GM12875 (cell line): ENCODE data around the gene TDRKH.
"Not testable (repeated sequence)": the region's sequence is repeated elsewhere in the genome, so short reads cannot be mapped to it uniquely, and the experiment has no call there.

ENCODE experiments used
- H3K4me3 ChIP-seq: one replicate; pipeline ENCODE4 v1.5.1; 2011; ENCODE audit warnings: low read depth, low read length, control low read depth
- TF ChIP-seq, protein P1 (sequence below): IDR thresholded peaks from 2 replicates; pipeline ENCODE4 v1.5.1; 2011; ENCODE audit warnings: low read depth, mild to moderate bottlenecking, control low read depth, inconsistent platforms, low read length, moderate library complexity, borderline replicate concordance; ENCODE audit not compliant: insufficient read depth

Gene TDRKH

GRCh38 chr1:151777317-151777716 lies 13.0 kb downstream of the TDRKH start:
- TF ChIP-seq, protein P1, sequence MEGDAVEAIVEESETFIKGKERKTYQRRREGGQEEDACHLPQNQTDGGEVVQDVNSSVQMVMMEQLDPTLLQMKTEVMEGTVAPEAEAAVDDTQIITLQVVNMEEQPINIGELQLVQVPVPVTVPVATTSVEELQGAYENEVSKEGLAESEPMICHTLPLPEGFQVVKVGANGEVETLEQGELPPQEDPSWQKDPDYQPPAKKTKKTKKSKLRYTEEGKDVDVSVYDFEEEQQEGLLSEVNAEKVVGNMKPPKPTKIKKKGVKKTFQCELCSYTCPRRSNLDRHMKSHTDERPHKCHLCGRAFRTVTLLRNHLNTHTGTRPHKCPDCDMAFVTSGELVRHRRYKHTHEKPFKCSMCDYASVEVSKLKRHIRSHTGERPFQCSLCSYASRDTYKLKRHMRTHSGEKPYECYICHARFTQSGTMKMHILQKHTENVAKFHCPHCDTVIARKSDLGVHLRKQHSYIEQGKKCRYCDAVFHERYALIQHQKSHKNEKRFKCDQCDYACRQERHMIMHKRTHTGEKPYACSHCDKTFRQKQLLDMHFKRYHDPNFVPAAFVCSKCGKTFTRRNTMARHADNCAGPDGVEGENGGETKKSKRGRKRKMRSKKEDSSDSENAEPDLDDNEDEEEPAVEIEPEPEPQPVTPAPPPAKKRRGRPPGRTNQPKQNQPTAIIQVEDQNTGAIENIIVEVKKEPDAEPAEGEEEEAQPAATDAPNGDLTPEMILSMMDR, result no peak

GRCh38 chr1:151776665-151777062 lies 13.6 kb downstream of the TDRKH start:
- TF ChIP-seq, protein P1, result no peak
- no peak overlapping the region for H3K4me3 ChIP-seq

More at GRCh38 chr1:151777317-151777716, 13.0 kb downstream of the TDRKH start:
- no peak overlapping the region for H3K4me3 ChIP-seq

DNA sequence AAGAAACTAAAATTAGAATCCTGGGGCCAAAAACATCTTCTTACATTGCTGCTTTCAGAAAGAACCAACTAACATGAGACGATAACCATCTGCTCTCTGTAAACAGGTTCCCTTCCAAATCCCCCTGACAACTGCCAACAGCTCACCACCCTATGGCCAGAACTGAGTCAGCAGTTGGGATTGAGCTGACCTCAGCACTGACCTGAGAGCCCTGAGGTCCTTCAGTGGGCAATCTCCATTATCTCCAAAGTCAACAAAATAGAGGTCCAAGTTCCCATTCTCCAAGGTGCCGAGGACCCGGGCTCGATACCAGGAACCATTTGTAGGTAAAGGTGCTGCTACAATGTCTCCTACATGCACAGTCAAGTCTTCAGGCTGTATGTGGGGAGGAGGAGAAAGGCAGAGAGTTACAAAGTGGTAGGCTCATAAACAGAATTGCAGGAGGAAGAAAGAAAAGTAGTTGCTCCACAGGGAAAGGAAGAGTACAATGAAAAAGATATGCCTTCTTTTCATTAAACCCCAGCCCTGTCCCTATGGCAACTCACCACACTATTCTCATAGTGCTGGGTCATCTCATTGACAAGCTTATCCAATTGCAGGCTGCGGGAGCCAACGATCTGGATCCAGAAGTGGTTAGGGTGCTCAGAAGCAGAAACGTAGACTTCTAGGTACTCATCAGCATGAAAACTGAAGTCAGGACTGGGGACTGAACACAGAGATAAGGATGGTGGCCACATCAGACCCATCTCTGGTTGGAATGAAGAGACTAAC lies 14.2 kb downstream of the TDRKH start:
- no peak overlapping the region for H3K4me3 ChIP-seq
- TF ChIP-seq, protein P1, result no peak

GRCh38 chr1:151774256-151774922 lies 15.9 kb downstream of the TDRKH start:
- H3K4me3 ChIP-seq, result no peak overlapping the region
- TF ChIP-seq, protein P1, result no peak

GRCh38 chr1:151773702-151774101 lies 16.6 kb downstream of the TDRKH start:
- TF ChIP-seq, protein P1, result no peak
- H3K4me3 ChIP-seq, result no peak overlapping the region

GRCh38 chr1:151769270-151769669 lies 21.0 kb downstream of the TDRKH start:
- not testable (repeated sequence) for H3K4me3 ChIP-seq

GRCh38 chr1:151768351-151769066 lies 21.8 kb downstream of the TDRKH start:
- H3K4me3 ChIP-seq, result not testable (repeated sequence)

GRCh38 chr1:151763990-151764389 lies 26.3 kb downstream of the TDRKH start:
- TF ChIP-seq, protein P1, result no peak
- H3K4me3 ChIP-seq, result peak overlapping the region; percentile 62
